NCI-H510A treated with DMSO at 0.1 percent for 48 hours (cell line): ENCODE data around the gene ZFAND2B.

Experiments used
- DNase-seq: peaks from one replicate; lab custom pipeline; 2025; lab: John Stamatoyannopoulos, UW

The ZFAND2B gene

GRCh38 chr2:219204425-219205164 lies 2.0 kb upstream of the ZFAND2B start:
- DNase-seq = no peak

- no peak for DNase-seq
Measured at GRCh38 chr2:219205165-219205538, 1.4 kb upstream of the ZFAND2B start.

- no peak for DNase-seq
Measured at GRCh38 chr2:219205981-219206327, 628 bp upstream of the ZFAND2B start.

- DNase-seq = no peak
Measured at GRCh38 chr2:219207134-219207883, 727 bp downstream of the ZFAND2B start.

GRCh38 chr2:219207884-219208740 lies 1.5 kb downstream of the ZFAND2B start:
- DNase-seq = peak; percentile 34

DNA sequence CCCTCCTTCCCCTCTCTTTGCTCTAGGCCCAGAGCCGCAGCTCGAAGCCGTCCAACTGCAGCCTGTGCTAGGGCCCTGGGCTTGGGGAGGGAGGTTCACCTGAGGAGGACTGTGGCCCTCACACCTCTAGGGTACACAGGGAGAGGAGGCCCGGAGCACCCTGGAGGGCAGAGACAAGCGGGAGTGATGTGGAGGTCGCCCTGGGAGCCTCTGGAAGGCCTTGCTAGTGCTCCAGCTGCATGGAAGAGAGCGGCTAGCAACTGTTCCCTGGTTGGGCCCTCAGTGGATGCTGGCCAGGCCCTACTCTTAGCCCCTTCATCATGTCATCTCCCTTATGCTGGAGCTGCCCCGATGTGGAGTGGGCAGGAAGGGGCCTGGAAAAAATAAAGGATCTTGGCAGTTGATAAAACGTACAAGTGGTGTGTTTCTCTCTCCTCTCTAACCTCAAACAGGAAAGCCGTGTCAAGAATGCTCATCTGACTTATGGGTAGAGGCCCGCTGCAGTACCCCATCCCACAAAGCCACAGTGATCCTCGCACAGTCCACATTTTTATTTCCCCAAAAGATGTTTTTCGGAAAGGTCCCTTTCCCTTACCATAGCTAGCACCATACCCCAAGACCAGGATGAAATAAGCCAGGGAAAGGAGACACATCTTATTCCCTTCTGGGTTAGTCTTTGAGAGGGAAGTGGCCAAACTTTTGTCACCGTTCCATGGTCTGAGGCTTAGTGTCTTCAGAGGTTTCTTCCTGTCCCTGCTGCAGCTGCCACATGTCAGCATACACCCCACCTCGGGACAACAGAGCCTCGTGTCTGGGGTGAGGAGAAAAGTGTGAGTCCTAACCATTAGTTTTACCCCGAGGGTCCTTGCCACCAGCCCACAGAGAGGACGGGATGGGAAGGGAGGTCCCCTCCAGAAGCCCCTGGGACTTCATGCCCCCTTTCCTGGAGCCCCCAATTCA lies 2.9 kb downstream of the ZFAND2B start:
- no peak for DNase-seq

DNA sequence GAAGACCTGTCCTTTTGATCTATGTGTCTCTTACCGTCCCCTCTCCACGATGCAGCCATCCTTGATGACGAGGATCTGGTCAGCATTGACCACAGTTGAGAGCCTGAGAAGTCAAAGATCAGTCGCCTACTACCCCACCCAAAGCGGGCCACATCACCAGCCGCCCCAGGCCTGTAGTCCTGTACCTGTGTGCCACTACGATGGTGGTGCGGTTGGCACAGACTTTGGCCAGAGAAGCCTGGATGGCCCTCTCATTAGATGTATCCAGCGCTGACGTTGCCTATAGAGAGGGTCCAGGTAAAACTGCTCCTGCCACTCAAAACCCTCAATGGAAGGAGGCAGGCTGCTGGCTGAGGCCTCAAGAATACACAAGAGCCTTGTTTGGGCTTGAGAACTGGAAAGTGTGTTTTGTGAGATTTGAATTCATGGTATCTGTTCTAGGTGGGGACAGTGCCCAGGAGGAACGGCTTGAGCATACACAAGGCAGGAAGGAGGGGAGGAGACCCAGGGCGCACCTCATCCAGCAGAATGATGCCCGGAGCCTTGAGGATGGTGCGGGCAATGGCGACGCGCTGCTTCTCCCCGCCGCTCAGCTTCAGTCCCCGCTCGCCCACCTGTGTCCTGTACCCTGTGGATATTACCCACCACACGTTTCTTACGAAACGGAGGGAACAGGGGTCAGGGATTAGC lies 3.8 kb downstream of the ZFAND2B start:
- no peak for DNase-seq

DNA sequence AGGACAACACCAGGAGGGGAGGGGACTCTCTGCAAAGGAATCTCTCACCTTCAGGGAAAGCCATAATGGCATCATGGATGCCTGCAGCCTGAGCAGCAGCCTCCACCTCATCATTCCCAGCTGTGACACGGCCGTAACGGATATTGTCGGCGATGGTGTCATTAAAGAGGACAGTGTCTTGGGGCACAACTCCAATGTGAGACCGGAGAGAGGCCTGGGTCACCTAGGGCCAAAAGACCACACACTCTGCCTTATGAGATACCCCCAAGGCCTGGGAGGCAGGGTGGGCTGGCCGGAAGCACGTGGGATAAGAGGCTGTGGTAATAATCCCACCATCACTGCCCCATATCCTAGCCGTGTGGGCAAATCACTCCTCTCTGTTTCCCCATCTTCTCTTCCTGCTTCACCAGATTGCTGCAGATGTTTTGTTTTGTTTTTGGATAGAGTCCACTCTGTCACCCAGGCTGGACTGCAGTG lies 4.3 kb downstream of the ZFAND2B start:
- no peak for DNase-seq

- no peak for DNase-seq
Measured at GRCh38 chr2:219213026-219213415, 6.4 kb downstream of the ZFAND2B start.

GRCh38 chr2:219213486-219214071 lies 7.0 kb downstream of the ZFAND2B start:
- no peak for DNase-seq

GRCh38 chr2:219214141-219214540 lies 7.6 kb downstream of the ZFAND2B start:
- no peak for DNase-seq

- DNase-seq = no peak
Measured at GRCh38 chr2:219214786-219215185, 8.2 kb downstream of the ZFAND2B start.

DNA sequence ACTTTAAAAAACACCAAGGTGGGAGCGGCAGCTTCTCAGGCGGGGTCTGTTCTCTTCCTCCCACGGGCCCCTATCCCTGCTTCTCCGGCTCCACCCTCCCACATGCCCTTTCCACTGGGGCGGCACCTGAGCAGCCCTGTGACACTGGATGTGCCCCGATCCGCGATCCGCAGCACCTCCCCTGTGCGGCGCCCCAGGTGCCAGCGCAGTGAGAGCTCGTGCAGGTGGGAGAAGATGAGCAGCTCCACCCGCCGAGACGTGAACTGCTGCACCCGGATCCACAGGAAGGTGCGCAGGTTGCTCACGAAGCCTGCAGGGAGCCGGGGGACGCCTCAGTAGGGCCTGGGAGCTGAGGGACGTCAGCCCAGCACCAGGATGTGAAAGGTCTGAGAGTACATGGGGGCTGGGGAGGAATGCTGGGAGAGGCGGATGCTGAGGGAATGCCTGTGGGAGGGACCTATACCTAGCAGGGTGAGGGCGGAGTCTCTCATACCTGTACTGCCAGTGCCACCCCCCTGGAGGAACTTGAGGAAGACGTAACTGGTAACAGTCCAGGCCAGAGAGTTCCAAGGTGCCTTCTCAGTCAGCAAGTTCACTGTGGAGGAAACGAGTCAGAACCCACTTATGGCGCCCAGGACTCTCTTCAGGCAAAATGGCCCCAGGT lies 9.4 kb downstream of the ZFAND2B start:
- DNase-seq = no peak

- no peak for DNase-seq
Measured at GRCh38 chr2:219216535-219216915, 9.9 kb downstream of the ZFAND2B start.

GRCh38 chr2:219218217-219218731 lies 11.7 kb downstream of the ZFAND2B start:
- peak; percentile 54 for DNase-seq

GRCh38 chr2:219218732-219219701 lies 12.4 kb downstream of the ZFAND2B start, which contains the start of gene ABCB6:
Gene ABCB6, minus strand, starts transcription at chr2:219218958. Its CDS starts 285 bp downstream, at chr2:219218673.
- peak; percentile 93 for DNase-seq

DNA sequence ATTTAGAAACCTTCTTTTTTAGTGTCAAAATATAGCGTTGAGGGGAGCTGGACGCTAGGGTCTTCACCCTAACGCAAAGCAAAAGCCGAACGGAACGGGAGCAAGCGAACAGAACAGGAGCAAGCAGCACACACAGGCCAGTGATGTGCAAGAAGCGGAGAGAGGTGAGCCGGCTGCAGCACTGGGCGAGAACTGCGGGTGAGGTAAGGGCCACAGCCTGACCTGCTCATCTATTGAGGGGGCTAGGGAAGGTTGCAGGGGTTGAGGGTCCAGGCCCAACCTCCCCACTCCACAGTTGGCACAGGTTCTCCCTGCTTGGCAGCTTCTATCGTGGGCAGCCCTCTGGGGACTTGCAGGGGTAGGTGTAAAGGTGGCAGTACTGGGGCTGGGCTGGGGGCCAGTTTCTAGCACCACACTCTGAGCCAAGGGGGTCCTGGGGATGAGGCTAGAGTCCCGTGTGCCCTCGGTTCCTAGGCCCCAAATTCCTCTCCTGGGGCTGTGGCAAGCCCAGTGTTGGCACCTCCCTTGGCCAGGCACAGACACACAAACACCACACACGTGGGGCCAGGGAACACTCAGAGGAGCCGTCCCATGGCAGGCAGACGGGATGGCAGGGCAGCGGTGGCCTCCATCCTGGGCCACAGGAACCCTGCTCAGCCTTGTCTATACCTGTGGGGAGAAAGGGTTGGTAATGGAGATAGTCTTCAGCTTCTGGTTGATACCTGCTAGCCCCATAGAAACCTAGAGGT lies 13.4 kb downstream of the ZFAND2B start:
- no peak for DNase-seq
